ENCODE data around the gene KCNA1. TPM values are rescaled to one million over a fixed set of nuclear protein-coding genes. Genes with fewer than 3 reads are reported as not detected.
"Not testable (repeated sequence)": the region's sequence is repeated elsewhere in the genome, so short reads cannot be mapped to it uniquely, and the experiment has no call there.

KCNA1 gene
- total RNA-seq, 1 experiment from 2014 or later, result not detected

GRCh38 chr12:4873947-4874346, 35.8 kb upstream of the KCNA1 start:
- Histone ChIP-seq H3K4me1 (ENCODE audit: insufficient read depth, low read length) (no peaks in the 10 kb centered on the region), H3K9me3 (ENCODE audit: low read length) (no peaks in the 10 kb centered on the region), H2AFZ (ENCODE audit: low read length) (no peak overlapping the region), H3K36me3 (ENCODE audit: low read depth, low read length) (no peaks in the 10 kb centered on the region), H3K79me2 (ENCODE audit: low read length) (no peaks in the 10 kb centered on the region), H3F3A (ENCODE audit: low read length, unreplicated experiment) (no peaks in the 10 kb centered on the region), H3K27me3 (ENCODE audit: low read length) (peaks cover 18% of the 10 kb centered on the region), H3K9ac (ENCODE audit: low read length) (no peak overlapping the region), H3K4me3 (ENCODE audit: low read length) (no peak overlapping the region), H3K27ac (ENCODE audit: low read length) (no peak overlapping the region), H3K4me2 (ENCODE audit: low read length) (no peak overlapping the region), H4K20me1 (ENCODE audit: low read length) (no peaks in the 10 kb centered on the region), H3K9me2 (replicated peaks; ENCODE audit: low read length) (no peaks in the 10 kb centered on the region)
- intact Hi-C loops (cut with micrococcal nuclease), result no loop called here
- DNase-seq, result no peak
- ChIA-PET CTCF (interaction anchor here (0.7 kb wide), 1 partner anchor 597 kb away, joined by 6 read pairs; no protein-coding TSS in a partner anchor), POLR2A (ENCODE audit: unreplicated experiment) (no interaction called here)
- no peak for ATAC-seq
- TF ChIP-seq EZH2 (IDR thresholded peaks at IDR 0.05; ENCODE audit: low read length, unreplicated experiment), result no peak
- no peak for TF ChIP-seq EZH2phosphoT487 (IDR thresholded peaks at IDR 0.05; ENCODE audit: borderline replicate concordance, low read length)
- no peak for TF ChIP-seq CTCF (conservative IDR thresholded peaks at IDR 0.05; ENCODE audit: low read depth, low read length)
- BruUV-seq (replicated peaks), result no TSS peak

GRCh38 chr12:4874671-4875070, 35.0 kb upstream of the KCNA1 start:
- no peaks in the 10 kb centered on the region for H4K20me1 ChIP-seq (ENCODE audit: low read length)
- H3K4me2 ChIP-seq (ENCODE audit: low read length), result no peak overlapping the region
- TF ChIP-seq EZH2 (IDR thresholded peaks at IDR 0.05; ENCODE audit: low read length, unreplicated experiment), result no peak
- no peak for TF ChIP-seq EZH2phosphoT487 (IDR thresholded peaks at IDR 0.05; ENCODE audit: borderline replicate concordance, low read length)
- no peak for TF ChIP-seq CTCF (conservative IDR thresholded peaks at IDR 0.05; ENCODE audit: low read depth, low read length)
- H3K9me2 ChIP-seq (replicated peaks; ENCODE audit: low read length), result no peaks in the 10 kb centered on the region
- H3K9me3 ChIP-seq (ENCODE audit: low read length), result no peaks in the 10 kb centered on the region
- H3K27ac ChIP-seq (ENCODE audit: low read length), result no peak overlapping the region
- no peaks in the 10 kb centered on the region for H3K79me2 ChIP-seq (ENCODE audit: low read length)
- intact Hi-C loops (cut with micrococcal nuclease), result no loop called here
- ATAC-seq (no peak), DNase-seq (no peak)
- CTCF ChIA-PET, result no interaction called here
- H2AFZ ChIP-seq (ENCODE audit: low read length), result no peak overlapping the region
- no peak overlapping the region for H3K9ac ChIP-seq (ENCODE audit: low read length)
- H3K36me3 ChIP-seq (ENCODE audit: low read depth, low read length), result no peaks in the 10 kb centered on the region
- BruUV-seq (replicated peaks), result no TSS peak
- H3K27me3 ChIP-seq (ENCODE audit: low read length), result peaks cover 18% of the 10 kb centered on the region
- no peak overlapping the region for H3K4me3 ChIP-seq (ENCODE audit: low read length)
- no peaks in the 10 kb centered on the region for H3F3A ChIP-seq (ENCODE audit: low read length, unreplicated experiment)
- H3K4me1 ChIP-seq (ENCODE audit: insufficient read depth, low read length), result no peaks in the 10 kb centered on the region
- POLR2A ChIA-PET (ENCODE audit: unreplicated experiment), result no interaction called here

GRCh38 chr12:4879481-4879880, 30.2 kb upstream of the KCNA1 start:
- H3K4me2 ChIP-seq (ENCODE audit: low read length); H3K4me1 ChIP-seq (ENCODE audit: insufficient read depth, low read length); H3K9me3 ChIP-seq (ENCODE audit: low read length); BruUV-seq (replicated peaks); H3K27me3 ChIP-seq (ENCODE audit: low read length); H2AFZ ChIP-seq (ENCODE audit: low read length); intact Hi-C loops (cut with micrococcal nuclease); H4K20me1 ChIP-seq (ENCODE audit: low read length); H3K36me3 ChIP-seq (ENCODE audit: low read depth, low read length); H3K9ac ChIP-seq (ENCODE audit: low read length); H3K4me3 ChIP-seq (ENCODE audit: low read length); H3F3A ChIP-seq (ENCODE audit: low read length, unreplicated experiment); POLR2A ChIA-PET (ENCODE audit: unreplicated experiment); DNase-seq; H3K79me2 ChIP-seq (ENCODE audit: low read length); ATAC-seq; H3K9me2 ChIP-seq (replicated peaks; ENCODE audit: low read length); H3K27ac ChIP-seq (ENCODE audit: low read length); CTCF ChIA-PET: not testable (repeated sequence)

All from PC-3 (cell line).